HepG2 (cell line): Measurements from ENCODE around the gene RGS19. TPM values are rescaled to one million over a fixed set of nuclear protein-coding genes. Genes with fewer than 3 reads are reported as not detected.

ENCODE experiments used
- FOXC1 ChIP-seq: sonication (generic); formaldehyde crosslinking; IDR thresholded peaks from 2 replicates; pipeline ENCODE4 v1.8.0; 2022; ENCODE audit warnings: mild to moderate bottlenecking, missing genetic modification reagents, borderline replicate concordance
- KLF6 ChIP-seq: IDR thresholded peaks from 2 replicates; pipeline ENCODE4 v1.8.0; 2016; ENCODE audit warnings: missing biosample characterization, missing genetic modification reagents
- MIER3 ChIP-seq: IDR thresholded peaks from 2 replicates; pipeline ENCODE4 v1.6.1; 2016; ENCODE audit warnings: missing compliant biosample characterization, borderline replicate concordance
- PAWR ChIP-seq: sonication (generic); formaldehyde crosslinking; IDR thresholded peaks from 2 replicates; pipeline ENCODE4 v1.4.0; 2020; ENCODE audit warnings: missing genetic modification reagents, mild to moderate bottlenecking, borderline replicate concordance
- POLR2A ChIP-seq, 2 experiments: IDR thresholded peaks; 2 replicates each; pipeline ENCODE4 v1.6.1; 2011; ENCODE audit warnings: low read depth in 2 of 2, low read length in 2 of 2, mild to moderate bottlenecking in 1 of 2, moderate library complexity in 1 of 2; ENCODE audit not compliant: insufficient read depth in 1 of 2
- RBM22 ChIP-seq: fragments of 200-400 bp; formaldehyde crosslinking; optimal IDR thresholded peaks from 2 replicates; pipeline ENCODE3; 2017; ENCODE audit warnings: mild to moderate bottlenecking, low read length, moderate library complexity
- SIN3A ChIP-seq: IDR thresholded peaks from 2 replicates; pipeline ENCODE4 v1.6.1; 2011; ENCODE audit warnings: low read depth, mild to moderate bottlenecking, control low read depth, low read length, borderline replicate concordance
- SNAPC4 ChIP-seq: sonication (generic); formaldehyde crosslinking; IDR thresholded peaks from 2 replicates; pipeline ENCODE4 v1.4.0; 2020; ENCODE audit warnings: mild to moderate bottlenecking, missing genetic modification reagents
- ZNF484 ChIP-seq: sonication (generic); formaldehyde crosslinking; IDR thresholded peaks from 2 replicates; pipeline ENCODE4 v1.5.1; 2020; ENCODE audit warnings: mild to moderate bottlenecking, low read depth, missing genetic modification reagents, borderline replicate concordance
- polyA plus RNA-seq, 8 experiments: library from polyadenylated mRNA; depleted of rRNA in 3 of 8; stranded (reverse) in 7 of 8; unstranded in 1 of 8; fragments of >200 nt; fragmentation: Illumina TruSeq in 4 of 8; extraction: Trizol in 4 of 8; gene quantifications; 2 replicates each; pipeline versions ENCODE4 v1.2.1 to v1.2.3, GENCODE V29; 2011 to 2016; ENCODE audit warnings: low read depth in 4 of 8, missing spikeins in 1 of 8, mixed read lengths in 1 of 8; ENCODE audit not compliant: insufficient read depth in 1 of 8
- total RNA-seq, 5 experiments: library from RNA; depleted of rRNA; stranded (reverse); fragments of >200 nt; fragmentation: Illumina TruSeq; extraction: Trizol; gene quantifications; 2 replicates each; pipeline ENCODE4 v1.2.3, GENCODE V29; 2016; ENCODE audit warnings: low read depth in 1 of 5
- TF ChIP-seq, protein P1 (sequence below): sonication (generic); formaldehyde crosslinking; IDR thresholded peaks from 2 replicates; pipeline ENCODE4 v1.4.0; 2020; ENCODE audit warnings: mild to moderate bottlenecking, missing genetic modification reagents
- TF ChIP-seq, protein P2 (sequence below): sonication (generic); formaldehyde crosslinking; IDR thresholded peaks from 2 replicates; pipeline ENCODE4 v1.4.0; 2020; ENCODE audit warnings: missing genetic modification reagents, mild to moderate bottlenecking, borderline replicate concordance

RGS19 gene
- total and polyA plus RNA-seq, 2 of the 13 experiments (the other 11 are each of a cell fraction or from before 2014, with no cell fraction given): 10.7 to 11.9 TPM

DNA sequence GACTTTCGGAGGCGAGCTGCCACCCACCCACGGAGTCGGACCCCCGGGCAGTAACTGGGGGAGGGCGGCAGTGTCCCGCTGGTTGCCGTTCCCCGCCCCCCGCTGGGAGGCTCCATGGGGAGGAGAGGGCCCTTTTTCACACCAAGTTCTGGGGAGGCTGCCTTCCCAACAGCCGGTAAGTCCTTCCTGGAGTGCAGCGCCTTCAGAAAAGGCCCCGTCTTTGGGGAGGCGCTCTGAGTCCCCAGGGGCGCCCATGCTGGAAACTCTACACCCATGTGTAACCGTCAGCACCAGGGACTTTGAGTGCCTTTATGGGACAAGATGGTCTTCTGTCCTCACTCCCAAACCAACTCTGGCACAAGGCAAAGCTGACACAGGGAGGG, 29.4 kb downstream of the RGS19 start (continued):
- TF ChIP-seq, protein P1, sequence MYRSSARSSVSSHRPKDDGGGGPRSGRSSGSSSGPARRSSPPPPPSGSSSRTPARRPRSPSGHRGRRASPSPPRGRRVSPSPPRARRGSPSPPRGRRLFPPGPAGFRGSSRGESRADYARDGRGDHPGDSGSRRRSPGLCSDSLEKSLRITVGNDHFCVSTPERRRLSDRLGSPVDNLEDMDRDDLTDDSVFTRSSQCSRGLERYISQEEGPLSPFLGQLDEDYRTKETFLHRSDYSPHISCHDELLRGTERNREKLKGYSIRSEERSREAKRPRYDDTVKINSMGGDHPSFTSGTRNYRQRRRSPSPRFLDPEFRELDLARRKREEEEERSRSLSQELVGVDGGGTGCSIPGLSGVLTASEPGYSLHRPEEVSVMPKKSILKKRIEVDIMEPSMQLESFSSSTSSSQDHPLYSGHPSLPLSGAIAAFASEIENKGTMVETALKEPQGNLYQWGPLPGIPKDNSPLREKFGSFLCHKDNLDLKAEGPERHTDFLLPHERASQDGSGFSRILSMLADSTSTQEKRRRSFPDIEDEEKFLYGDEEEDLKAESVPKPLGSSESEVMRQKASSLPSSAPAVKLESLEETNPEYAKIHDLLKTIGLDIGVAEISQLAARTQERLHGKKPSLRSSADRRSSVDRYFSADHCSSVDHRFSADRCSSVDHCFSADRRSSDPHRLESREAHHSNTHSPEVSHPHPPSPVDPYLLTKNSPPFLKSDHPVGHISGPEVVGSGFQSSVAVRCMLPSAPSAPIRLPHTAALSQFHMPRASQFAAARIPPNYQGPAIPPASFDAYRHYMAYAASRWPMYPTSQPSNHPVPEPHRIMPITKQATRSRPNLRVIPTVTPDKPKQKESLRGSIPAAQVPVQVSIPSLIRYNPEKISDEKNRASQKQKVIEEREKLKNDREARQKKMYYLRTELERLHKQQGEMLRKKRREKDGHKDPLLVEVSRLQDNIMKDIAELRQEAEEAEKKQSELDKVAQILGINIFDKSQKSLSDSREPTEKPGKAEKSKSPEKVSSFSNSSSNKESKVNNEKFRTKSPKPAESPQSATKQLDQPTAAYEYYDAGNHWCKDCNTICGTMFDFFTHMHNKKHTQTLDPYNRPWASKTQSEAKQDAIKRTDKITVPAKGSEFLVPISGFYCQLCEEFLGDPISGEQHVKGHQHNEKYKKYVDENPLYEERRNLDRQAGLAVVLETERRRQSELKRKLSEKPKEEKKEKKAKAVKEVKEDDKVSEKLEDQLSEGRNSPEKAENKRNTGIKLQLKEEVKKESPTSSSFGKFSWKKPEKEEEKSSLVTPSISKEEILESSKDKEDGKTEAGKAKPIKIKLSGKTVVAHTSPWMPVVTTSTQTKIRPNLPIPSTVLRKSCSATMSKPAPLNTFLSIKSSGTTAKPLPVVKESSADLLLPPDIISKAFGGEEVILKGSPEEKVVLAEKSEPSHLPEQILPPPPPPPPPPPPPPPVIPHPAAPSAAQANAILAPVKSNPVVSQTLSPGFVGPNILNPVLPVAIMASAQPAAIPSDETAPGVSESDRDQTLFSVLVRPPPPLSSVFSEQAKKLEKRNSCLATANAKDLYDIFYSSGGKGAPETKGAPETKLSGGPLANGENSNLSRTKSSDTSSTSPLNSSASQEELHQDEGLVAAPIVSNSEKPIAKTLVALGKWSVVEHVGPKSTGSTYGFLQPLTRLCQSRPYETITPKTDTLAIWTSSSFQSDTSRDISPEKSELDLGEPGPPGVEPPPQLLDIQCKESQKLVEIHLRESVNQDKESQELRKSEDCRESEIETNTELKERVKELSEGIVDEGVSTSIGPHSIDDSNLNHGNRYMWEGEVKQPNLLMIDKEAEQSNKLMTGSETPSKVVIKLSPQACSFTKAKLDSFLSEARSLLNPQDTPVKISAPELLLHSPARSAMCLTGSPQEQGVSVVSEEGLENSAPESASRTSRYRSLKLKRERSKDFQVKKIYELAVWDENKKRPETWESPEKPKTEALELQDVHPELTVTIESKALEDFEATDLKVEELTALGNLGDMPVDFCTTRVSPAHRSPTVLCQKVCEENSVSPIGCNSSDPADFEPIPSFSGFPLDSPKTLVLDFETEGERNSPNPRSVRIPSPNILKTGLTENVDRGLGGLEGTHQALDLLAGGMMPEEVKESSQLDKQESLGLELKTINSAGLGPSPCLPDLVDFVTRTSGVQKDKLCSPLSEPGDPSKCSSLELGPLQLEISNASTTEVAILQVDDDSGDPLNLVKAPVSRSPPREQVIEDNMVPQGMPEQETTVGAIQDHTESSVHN (CRISPR knock-in tag): peak; percentile 90; the same call in 1 of the 2 replicates
- TF ChIP-seq, protein P2, sequence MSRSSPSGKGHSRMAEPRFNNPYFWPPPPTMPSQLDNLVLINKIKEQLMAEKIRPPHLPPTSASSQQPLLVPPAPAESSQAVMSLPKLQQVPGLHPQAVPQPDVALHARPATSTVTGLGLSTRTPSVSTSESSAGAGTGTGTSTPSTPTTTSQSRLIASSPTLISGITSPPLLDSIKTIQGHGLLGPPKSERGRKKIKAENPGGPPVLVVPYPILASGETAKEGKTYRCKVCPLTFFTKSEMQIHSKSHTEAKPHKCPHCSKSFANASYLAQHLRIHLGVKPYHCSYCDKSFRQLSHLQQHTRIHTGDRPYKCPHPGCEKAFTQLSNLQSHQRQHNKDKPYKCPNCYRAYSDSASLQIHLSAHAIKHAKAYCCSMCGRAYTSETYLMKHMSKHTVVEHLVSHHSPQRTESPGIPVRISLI: 0 out of 2 replicates have a peak, but pooled peaks have one; percentile 11
- TF ChIP-seq RBM22: peak; percentile 45
- 0 out of 2 replicates have a peak, but pooled peaks have one; percentile 27 for TF ChIP-seq SNAPC4 (CRISPR knock-in tag)
- 0 out of 2 replicates have a peak, but pooled peaks have one; percentile 44 for TF ChIP-seq ZNF484
- TF ChIP-seq POLR2A (IDR thresholded peaks at IDR 0.05; ENCODE audit: insufficient read depth in 1 of 2, low read depth in 2 of 2, low read length in 2 of 2): peak in 1 of 2 experiments; percentile 2; a peak in 1 of 4 replicates
- TF ChIP-seq PAWR (CRISPR knock-in tag): 0 out of 2 replicates have a peak, but pooled peaks have one; percentile 65
- TF ChIP-seq MIER3 (CRISPR knock-in tag): no peak
- peak; percentile 64; the same call in 1 of the 2 replicates for TF ChIP-seq SIN3A
- peak; percentile 21; the same call in 1 of the 2 replicates for TF ChIP-seq KLF6 (CRISPR knock-in tag)
- peak; percentile 86; the same call in 1 of the 2 replicates for TF ChIP-seq FOXC1 (CRISPR knock-in tag)
